HepG2 (cell line): Measurements from ENCODE around the gene BLOC1S4. TPM values are rescaled to one million over a fixed set of nuclear protein-coding genes. Genes with fewer than 3 reads are reported as not detected.

Source experiments
- BORCS8-MEF2B ChIP-seq: sonication (generic); formaldehyde crosslinking; IDR thresholded peaks from 2 replicates; pipeline ENCODE4 v1.8.0; 2022; ENCODE audit warnings: mild to moderate bottlenecking, missing genetic modification reagents
- GPN1 ChIP-seq: sonication (generic); formaldehyde crosslinking; IDR thresholded peaks from 2 replicates; pipeline ENCODE4 v1.5.1; 2020; ENCODE audit warnings: missing genetic modification reagents, borderline replicate concordance
- HMG20A ChIP-seq: IDR thresholded peaks from 2 replicates; pipeline ENCODE4 v1.6.1; 2016; ENCODE audit warnings: borderline replicate concordance
- KLF12 ChIP-seq: sonication (generic); formaldehyde crosslinking; IDR thresholded peaks from 2 replicates; pipeline ENCODE4 v1.4.0; 2020; ENCODE audit warnings: missing genetic modification reagents, borderline replicate concordance
- MAFF ChIP-seq: IDR thresholded peaks from 2 replicates; pipeline ENCODE4 v1.6.1; 2011; ENCODE audit warnings: low read depth, low read length, improper control_type of control experiment
- MED13 ChIP-seq: sonication (generic); formaldehyde crosslinking; IDR thresholded peaks from 2 replicates; pipeline ENCODE4 v1.5.0; 2020; ENCODE audit warnings: missing genetic modification reagents
- NCOA5 ChIP-seq: sonication (generic); formaldehyde crosslinking; IDR thresholded peaks from 2 replicates; pipeline ENCODE4 v1.4.0; 2020; ENCODE audit warnings: missing genetic modification reagents
- NFIC ChIP-seq: IDR thresholded peaks from 2 replicates; pipeline ENCODE4 v1.6.1; 2012; ENCODE audit warnings: mild to moderate bottlenecking, low read length, inconsistent platforms
- NFKBIZ ChIP-seq: IDR thresholded peaks from 2 replicates; pipeline ENCODE4 v1.6.1; 2018; ENCODE audit warnings: missing genetic modification reagents, missing compliant biosample characterization
- NR3C1 ChIP-seq: sonication (generic); formaldehyde crosslinking; IDR thresholded peaks from 2 replicates; pipeline ENCODE4 v1.4.0; 2020; ENCODE audit warnings: missing genetic modification reagents
- SMAD3 ChIP-seq: sonication (generic); formaldehyde crosslinking; IDR thresholded peaks from 2 replicates; pipeline ENCODE4 v1.4.0; 2020; ENCODE audit warnings: missing genetic modification reagents
- SRY ChIP-seq: sonication (generic); formaldehyde crosslinking; IDR thresholded peaks from 2 replicates; pipeline ENCODE4 v1.8.0; 2022; ENCODE audit warnings: mild to moderate bottlenecking, missing genetic modification reagents
- U2AF2 ChIP-seq: fragments of 200-400 bp; formaldehyde crosslinking; IDR thresholded peaks from 2 replicates; pipeline ENCODE4 v1.6.1; 2017; ENCODE audit warnings: low read depth, mild to moderate bottlenecking, low read length
- ZNF160 ChIP-seq: sonication (generic); formaldehyde crosslinking; IDR thresholded peaks from 2 replicates; pipeline ENCODE4 v1.8.0; 2022; ENCODE audit warnings: mild to moderate bottlenecking, inconsistent platforms, missing genetic modification reagents
- ZNF235 ChIP-seq: sonication (generic); formaldehyde crosslinking; IDR thresholded peaks from 2 replicates; pipeline ENCODE4 v1.8.1; 2023; ENCODE audit warnings: mild to moderate bottlenecking, missing genetic modification reagents, borderline replicate concordance
- ZNF256 ChIP-seq: sonication (generic); formaldehyde crosslinking; conservative IDR thresholded peaks from 2 replicates; pipeline ENCODE4 v1.4.0; 2020; ENCODE audit warnings: missing genetic modification reagents
- ZNF558 ChIP-seq: sonication (generic); formaldehyde crosslinking; IDR thresholded peaks from 2 replicates; pipeline ENCODE4 v1.9.0; 2022; ENCODE audit warnings: mild to moderate bottlenecking, missing genetic modification reagents, borderline replicate concordance
- polyA plus RNA-seq, 8 experiments: library from polyadenylated mRNA; depleted of rRNA in 3 of 8; stranded (reverse) in 7 of 8; unstranded in 1 of 8; fragments of >200 nt; fragmentation: Illumina TruSeq in 4 of 8; extraction: Trizol in 4 of 8; gene quantifications; 2 replicates each; pipeline versions ENCODE4 v1.2.1 to v1.2.3, GENCODE V29; 2011 to 2016; ENCODE audit warnings: low read depth in 4 of 8, missing spikeins in 1 of 8, mixed read lengths in 1 of 8; ENCODE audit not compliant: insufficient read depth in 1 of 8
- total RNA-seq, 5 experiments: library from RNA; depleted of rRNA; stranded (reverse); fragments of >200 nt; fragmentation: Illumina TruSeq; extraction: Trizol; gene quantifications; 2 replicates each; pipeline ENCODE4 v1.2.3, GENCODE V29; 2016; ENCODE audit warnings: low read depth in 1 of 5
- TF ChIP-seq, protein P1 (sequence below): sonication (generic); formaldehyde crosslinking; IDR thresholded peaks from 2 replicates; pipeline ENCODE4 v1.4.0; 2020; ENCODE audit warnings: missing genetic modification reagents
- TF ChIP-seq, protein P2 (sequence below): sonication (generic); formaldehyde crosslinking; IDR thresholded peaks from 2 replicates; pipeline ENCODE4 v1.9.0; 2021; ENCODE audit warnings: missing genetic modification reagents, borderline replicate concordance
- TF ChIP-seq, protein P3 (sequence below): IDR thresholded peaks from 2 replicates; pipeline ENCODE4 v1.6.1; 2012; ENCODE audit warnings: low read depth, low read length, improper control_type of control experiment
- TF ChIP-seq, protein P4 (sequence below): sonication (generic); formaldehyde crosslinking; IDR thresholded peaks from 2 replicates; pipeline ENCODE4 v1.5.0; 2020; ENCODE audit warnings: missing genetic modification reagents
- TF ChIP-seq, protein P5 (sequence below): sonication (generic); formaldehyde crosslinking; IDR thresholded peaks from 2 replicates; pipeline ENCODE4 v1.4.0; 2020; ENCODE audit warnings: mild to moderate bottlenecking, missing genetic modification reagents
- TF ChIP-seq, protein P6 (sequence below): IDR thresholded peaks from 2 replicates; pipeline ENCODE4 v1.6.1; 2012; ENCODE audit warnings: inconsistent platforms

Gene BLOC1S4
- total and polyA plus RNA-seq, 2 of the 13 experiments (the other 11 are each of a cell fraction or from before 2014, with no cell fraction given): 15.5 to 20.9 TPM

DNA sequence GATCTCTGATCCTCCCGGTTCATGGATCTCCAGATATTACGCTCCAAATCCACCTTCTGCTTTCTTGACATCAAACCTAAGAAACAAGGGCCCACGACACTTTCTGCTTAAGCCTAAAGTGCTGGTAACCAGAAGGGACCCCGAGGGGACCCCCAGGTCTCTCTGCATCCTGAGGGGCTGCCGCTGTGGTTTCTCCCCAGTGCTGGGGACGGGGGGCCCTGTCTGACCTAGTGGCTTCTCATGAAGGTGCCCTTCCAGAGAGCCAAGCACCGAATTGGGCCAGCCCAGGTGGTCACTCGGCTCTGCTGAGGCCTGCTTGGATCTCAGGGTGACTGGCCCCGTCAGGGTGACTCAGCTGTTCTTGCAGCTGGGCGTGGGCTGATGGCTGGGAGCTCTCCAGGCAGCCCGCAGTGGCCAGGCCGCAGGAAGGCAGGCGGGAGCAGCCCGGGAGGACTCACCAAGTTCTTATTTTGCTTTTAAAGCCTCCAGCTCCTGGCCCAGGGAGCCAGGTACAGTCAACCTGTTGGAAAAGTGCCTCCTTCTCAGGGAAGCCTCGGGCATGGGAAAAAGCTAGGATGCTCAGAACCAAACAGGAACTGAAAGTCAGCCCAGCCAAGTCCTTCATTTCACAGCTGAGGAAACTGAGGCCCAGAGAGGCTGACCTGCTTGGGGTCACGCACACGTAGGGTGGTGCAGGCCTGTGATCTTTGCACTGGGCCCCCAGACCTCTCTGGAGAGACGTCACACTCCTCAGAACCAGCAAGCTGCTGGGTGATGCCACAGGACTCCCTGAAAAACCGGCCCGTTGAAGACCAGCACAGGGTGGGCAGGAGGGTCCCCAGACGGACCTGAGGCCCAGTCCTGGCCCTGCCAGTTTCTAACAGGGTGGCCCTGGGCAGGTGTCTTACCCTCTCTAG lies 16.7 kb downstream of the BLOC1S4 start (continued):
- TF ChIP-seq ZNF235 (CRISPR knock-in tag): 0 out of 2 replicates have a peak, but pooled peaks have one; percentile 4
- TF ChIP-seq, protein P1, sequence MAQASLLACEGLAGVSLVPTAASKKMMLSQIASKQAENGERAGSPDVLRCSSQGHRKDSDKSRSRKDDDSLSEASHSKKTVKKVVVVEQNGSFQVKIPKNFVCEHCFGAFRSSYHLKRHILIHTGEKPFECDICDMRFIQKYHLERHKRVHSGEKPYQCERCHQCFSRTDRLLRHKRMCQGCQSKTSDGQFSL (CRISPR knock-in tag): 0 out of 2 replicates have a peak, but pooled peaks have one; percentile 41
- TF ChIP-seq BORCS8-MEF2B: 0 out of 2 replicates have a peak, but pooled peaks have one; percentile 18
- TF ChIP-seq NFKBIZ (CRISPR knock-in tag): no peak
- TF ChIP-seq GPN1: no peak
- TF ChIP-seq MAFF: peak; percentile 92
- no peak for TF ChIP-seq NCOA5 (CRISPR knock-in tag)
- TF ChIP-seq, protein P2, sequence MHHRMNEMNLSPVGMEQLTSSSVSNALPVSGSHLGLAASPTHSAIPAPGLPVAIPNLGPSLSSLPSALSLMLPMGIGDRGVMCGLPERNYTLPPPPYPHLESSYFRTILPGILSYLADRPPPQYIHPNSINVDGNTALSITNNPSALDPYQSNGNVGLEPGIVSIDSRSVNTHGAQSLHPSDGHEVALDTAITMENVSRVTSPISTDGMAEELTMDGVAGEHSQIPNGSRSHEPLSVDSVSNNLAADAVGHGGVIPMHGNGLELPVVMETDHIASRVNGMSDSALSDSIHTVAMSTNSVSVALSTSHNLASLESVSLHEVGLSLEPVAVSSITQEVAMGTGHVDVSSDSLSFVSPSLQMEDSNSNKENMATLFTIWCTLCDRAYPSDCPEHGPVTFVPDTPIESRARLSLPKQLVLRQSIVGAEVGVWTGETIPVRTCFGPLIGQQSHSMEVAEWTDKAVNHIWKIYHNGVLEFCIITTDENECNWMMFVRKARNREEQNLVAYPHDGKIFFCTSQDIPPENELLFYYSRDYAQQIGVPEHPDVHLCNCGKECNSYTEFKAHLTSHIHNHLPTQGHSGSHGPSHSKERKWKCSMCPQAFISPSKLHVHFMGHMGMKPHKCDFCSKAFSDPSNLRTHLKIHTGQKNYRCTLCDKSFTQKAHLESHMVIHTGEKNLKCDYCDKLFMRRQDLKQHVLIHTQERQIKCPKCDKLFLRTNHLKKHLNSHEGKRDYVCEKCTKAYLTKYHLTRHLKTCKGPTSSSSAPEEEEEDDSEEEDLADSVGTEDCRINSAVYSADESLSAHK (CRISPR knock-in tag): no peak
- no peak for TF ChIP-seq SRY
- TF ChIP-seq SMAD3 (CRISPR knock-in tag): no peak
- peak; percentile 54; the same call in 1 of the 2 replicates for TF ChIP-seq KLF12
- TF ChIP-seq, protein P3, sequence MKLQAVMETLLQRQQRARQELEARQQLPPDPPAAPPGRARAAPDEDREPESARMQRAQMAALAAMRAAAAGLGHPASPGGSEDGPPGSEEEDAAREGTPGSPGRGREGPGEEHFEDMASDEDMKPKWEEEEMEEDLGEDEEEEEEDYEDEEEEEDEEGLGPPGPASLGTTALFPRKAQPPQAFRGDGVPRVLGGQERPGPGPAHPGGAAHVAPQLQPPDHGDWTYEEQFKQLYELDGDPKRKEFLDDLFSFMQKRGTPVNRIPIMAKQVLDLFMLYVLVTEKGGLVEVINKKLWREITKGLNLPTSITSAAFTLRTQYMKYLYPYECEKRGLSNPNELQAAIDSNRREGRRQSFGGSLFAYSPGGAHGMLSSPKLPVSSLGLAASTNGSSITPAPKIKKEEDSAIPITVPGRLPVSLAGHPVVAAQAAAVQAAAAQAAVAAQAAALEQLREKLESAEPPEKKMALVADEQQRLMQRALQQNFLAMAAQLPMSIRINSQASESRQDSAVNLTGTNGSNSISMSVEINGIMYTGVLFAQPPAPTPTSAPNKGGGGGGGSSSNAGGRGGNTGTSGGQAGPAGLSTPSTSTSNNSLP: no peak
- TF ChIP-seq NR3C1 (CRISPR knock-in tag): no peak
- 0 out of 2 replicates have a peak, but pooled peaks have one; percentile 13 for TF ChIP-seq NFIC
- TF ChIP-seq, protein P4, sequence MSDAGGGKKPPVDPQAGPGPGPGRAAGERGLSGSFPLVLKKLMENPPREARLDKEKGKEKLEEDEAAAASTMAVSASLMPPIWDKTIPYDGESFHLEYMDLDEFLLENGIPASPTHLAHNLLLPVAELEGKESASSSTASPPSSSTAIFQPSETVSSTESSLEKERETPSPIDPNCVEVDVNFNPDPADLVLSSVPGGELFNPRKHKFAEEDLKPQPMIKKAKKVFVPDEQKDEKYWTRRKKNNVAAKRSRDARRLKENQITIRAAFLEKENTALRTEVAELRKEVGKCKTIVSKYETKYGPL (CRISPR knock-in tag): no peak
- no peak for TF ChIP-seq HMG20A (CRISPR knock-in tag)
- 0 out of 2 replicates have a peak, but pooled peaks have one; percentile 70 for TF ChIP-seq MED13 (CRISPR knock-in tag)
- TF ChIP-seq ZNF256 (CRISPR knock-in tag): no peak
- TF ChIP-seq, protein P5, sequence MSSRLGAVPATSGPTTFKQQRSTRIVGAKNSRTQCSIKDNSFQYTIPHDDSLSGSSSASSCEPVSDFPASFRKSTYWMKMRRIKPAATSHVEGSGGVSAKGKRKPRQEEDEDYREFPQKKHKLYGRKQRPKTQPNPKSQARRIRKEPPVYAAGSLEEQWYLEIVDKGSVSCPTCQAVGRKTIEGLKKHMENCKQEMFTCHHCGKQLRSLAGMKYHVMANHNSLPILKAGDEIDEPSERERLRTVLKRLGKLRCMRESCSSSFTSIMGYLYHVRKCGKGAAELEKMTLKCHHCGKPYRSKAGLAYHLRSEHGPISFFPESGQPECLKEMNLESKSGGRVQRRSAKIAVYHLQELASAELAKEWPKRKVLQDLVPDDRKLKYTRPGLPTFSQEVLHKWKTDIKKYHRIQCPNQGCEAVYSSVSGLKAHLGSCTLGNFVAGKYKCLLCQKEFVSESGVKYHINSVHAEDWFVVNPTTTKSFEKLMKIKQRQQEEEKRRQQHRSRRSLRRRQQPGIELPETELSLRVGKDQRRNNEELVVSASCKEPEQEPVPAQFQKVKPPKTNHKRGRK (CRISPR knock-in tag): no peak
- no peak for TF ChIP-seq U2AF2
- TF ChIP-seq, protein P6, sequence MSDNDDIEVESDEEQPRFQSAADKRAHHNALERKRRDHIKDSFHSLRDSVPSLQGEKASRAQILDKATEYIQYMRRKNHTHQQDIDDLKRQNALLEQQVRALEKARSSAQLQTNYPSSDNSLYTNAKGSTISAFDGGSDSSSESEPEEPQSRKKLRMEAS: peak; percentile 60
- TF ChIP-seq ZNF160: no peak
- no peak for TF ChIP-seq ZNF558 (CRISPR knock-in tag)
